ENCODE results near the gene AJAP1. TPM values are rescaled to one million over a fixed set of nuclear protein-coding genes. Genes with fewer than 3 reads are reported as not detected.

AJAP1 gene
- polyA plus RNA-seq, 1 of the 3 experiments (the other 2 are of a cell fraction), result not detected

DNA sequence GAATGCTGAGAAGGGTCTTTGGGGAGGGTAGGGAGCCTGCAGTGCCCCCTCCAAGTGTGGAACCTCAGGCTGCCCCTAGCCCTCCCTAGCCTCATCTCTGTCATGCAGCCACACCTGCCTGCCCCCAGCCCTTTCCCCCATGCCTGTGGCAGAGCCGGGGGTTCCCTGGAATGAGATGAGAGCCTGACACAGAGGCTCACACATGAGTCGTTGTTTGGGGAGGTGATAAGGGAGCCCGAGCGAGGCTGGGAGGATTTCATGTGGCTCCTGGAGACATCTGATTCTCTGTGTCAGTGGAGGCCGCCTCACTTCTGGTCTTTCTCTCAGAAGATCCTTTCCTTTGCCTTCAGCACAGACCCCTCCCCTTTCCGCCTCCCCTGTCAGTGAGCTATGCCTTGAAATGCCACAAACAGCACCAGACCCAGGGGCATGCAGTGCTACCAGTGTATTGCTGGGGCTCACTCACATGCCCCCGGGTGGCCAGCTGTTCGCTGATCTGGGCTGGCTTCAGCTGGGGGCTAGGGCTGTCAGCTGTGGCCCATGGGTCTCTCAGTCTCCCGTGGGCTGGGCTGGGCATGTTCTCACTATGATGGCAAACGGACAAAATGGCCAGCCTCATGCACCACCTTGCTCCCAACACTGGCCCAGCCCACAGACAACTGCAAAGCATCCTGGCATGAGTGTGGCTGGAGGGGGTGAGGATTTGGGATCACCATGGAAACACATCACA lies 102.6 kb downstream of the AJAP1 start:
- Histone ChIP-seq H3K79me2 (ENCODE audit: insufficient read depth) (no peaks in the 10 kb centered on the region), H3F3A (replicated peaks; ENCODE audit: insufficient read depth) (no peaks in the 10 kb centered on the region), H3K27me3 (ENCODE audit: insufficient read depth) (no peaks in the 10 kb centered on the region), H3K9me2 (no peaks in the 10 kb centered on the region), H3K9ac (no peak overlapping the region), H3K9me3 (no peaks in the 10 kb centered on the region), H3K4me3 (ENCODE audit: low read depth in 2 of 2, low read length in 1 of 2) (no peak overlapping the region), H4K20me1 (ENCODE audit: insufficient read depth) (no peaks in the 10 kb centered on the region), H3K4me2 (no peak overlapping the region), H3K27ac (ENCODE audit: low read depth in 2 of 2, low read length in 1 of 2) (no peak overlapping the region), H3K4me1 (ENCODE audit: control insufficient read depth in 1 of 2, insufficient read depth in 2 of 2, low read depth in 1 of 2, low read length in 1 of 2) (no peaks in the 10 kb centered on the region; a peak in 1 of 4 replicates), H2AFZ (ENCODE audit: low read depth) (no peak overlapping the region), H3K36me3 (replicated peaks in 1 of 2; ENCODE audit: control insufficient read depth in 1 of 2, insufficient read depth in 2 of 2, low read length in 1 of 2) (no peaks in the 10 kb centered on the region)
- CTCF ChIA-PET, result no interaction called here
- TF ChIP-seq EP300 (IDR thresholded peaks at IDR 0.05; ENCODE audit: borderline replicate concordance in 1 of 2, low read depth in 1 of 2, low read length in 1 of 2), result no peak
- TF ChIP-seq TEAD4 (IDR thresholded peaks at IDR 0.05; ENCODE audit: borderline replicate concordance, insufficient read depth), result no peak
- no peak for TF ChIP-seq POLR2AphosphoS5 (IDR thresholded peaks at IDR 0.05; ENCODE audit: low read depth, low read length)
- TF ChIP-seq RFX5 (IDR thresholded peaks at IDR 0.05; ENCODE audit: low read length), result no peak
- POLR2A ChIA-PET, result no interaction called here
- 48% methylated on average over 7 of the region's 10 CpGs for WGBS (ENCODE audit: low lambda C conversion rate)
- no peak for DNase-seq

DNA sequence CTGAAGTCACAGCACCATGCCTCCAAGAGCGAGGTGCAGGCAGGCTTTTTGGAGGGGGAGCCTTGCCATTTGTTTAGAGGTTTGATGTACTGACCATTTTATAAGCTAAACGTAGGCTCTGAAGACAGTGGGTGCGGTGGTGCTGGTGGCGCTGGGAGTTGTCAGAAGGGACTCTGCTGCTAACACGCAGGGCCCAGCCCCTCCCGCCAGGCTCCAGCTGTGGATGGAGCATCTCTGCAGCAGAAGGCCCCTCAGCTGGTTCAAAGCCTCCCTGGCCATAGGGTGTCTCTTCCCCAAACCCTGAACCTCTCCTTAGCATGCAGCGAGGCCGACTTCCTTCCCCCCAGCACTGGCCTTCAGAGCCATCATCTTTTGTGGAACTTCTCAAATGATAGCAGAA lies 105.3 kb downstream of the AJAP1 start:
- no peak overlapping the region for H3K9ac ChIP-seq
- H3K79me2 ChIP-seq (ENCODE audit: insufficient read depth), result no peaks in the 10 kb centered on the region
- no peak overlapping the region for H3K4me3 ChIP-seq (ENCODE audit: low read depth in 2 of 2, low read length in 1 of 2)
- H3K9me3 ChIP-seq, result no peaks in the 10 kb centered on the region
- no peak for DNase-seq
- no peak overlapping the region for H2AFZ ChIP-seq (ENCODE audit: low read depth)
- POLR2A ChIA-PET, result no interaction called here
- H3K4me2 ChIP-seq, result no peak overlapping the region
- H3F3A ChIP-seq (replicated peaks; ENCODE audit: insufficient read depth), result no peaks in the 10 kb centered on the region
- no peaks in the 10 kb centered on the region; a peak in 1 of 4 replicates for H3K4me1 ChIP-seq (ENCODE audit: control insufficient read depth in 1 of 2, insufficient read depth in 2 of 2, low read depth in 1 of 2, low read length in 1 of 2)
- CTCF ChIA-PET, result interaction anchor here (0.7 to 1.6 kb wide), 3 partner anchors 9 to 59 kb away, joined by 3 to 4 read pairs (median 3); no protein-coding TSS in a partner anchor
- H3K27me3 ChIP-seq (ENCODE audit: insufficient read depth), result no peaks in the 10 kb centered on the region
- no peak overlapping the region for H3K27ac ChIP-seq (ENCODE audit: low read depth in 2 of 2, low read length in 1 of 2)
- no peaks in the 10 kb centered on the region for H3K36me3 ChIP-seq (replicated peaks in 1 of 2; ENCODE audit: control insufficient read depth in 1 of 2, insufficient read depth in 2 of 2, low read length in 1 of 2)
- WGBS (ENCODE audit: low lambda C conversion rate), result 60% methylated on average over 6 of the region's 8 CpGs
- H3K9me2 ChIP-seq, result no peaks in the 10 kb centered on the region
- no peaks in the 10 kb centered on the region for H4K20me1 ChIP-seq (ENCODE audit: insufficient read depth)
- TF ChIP-seq RFX5 (IDR thresholded peaks at IDR 0.05; ENCODE audit: low read length) (no peak), FOXM1 (IDR thresholded peaks at IDR 0.05; ENCODE audit: low read depth) (no peak), TCF12 (IDR thresholded peaks at IDR 0.05) (no peak), CHD2 (IDR thresholded peaks at IDR 0.05; ENCODE audit: low read length, partially characterized antibody) (no peak), ELF1 (IDR thresholded peaks at IDR 0.05) (no peak), MXI1 (IDR thresholded peaks at IDR 0.05; ENCODE audit: low read depth, low read length) (no peak), GABPA (IDR thresholded peaks at IDR 0.05; ENCODE audit: low read depth) (no peak), TAF1 (IDR thresholded peaks at IDR 0.05; ENCODE audit: borderline replicate concordance, low read depth, low read length) (no peak), SIN3A (IDR thresholded peaks at IDR 0.05; ENCODE audit: borderline replicate concordance, low read depth, low read length) (no peak)
- TF ChIP-seq, protein P1, sequence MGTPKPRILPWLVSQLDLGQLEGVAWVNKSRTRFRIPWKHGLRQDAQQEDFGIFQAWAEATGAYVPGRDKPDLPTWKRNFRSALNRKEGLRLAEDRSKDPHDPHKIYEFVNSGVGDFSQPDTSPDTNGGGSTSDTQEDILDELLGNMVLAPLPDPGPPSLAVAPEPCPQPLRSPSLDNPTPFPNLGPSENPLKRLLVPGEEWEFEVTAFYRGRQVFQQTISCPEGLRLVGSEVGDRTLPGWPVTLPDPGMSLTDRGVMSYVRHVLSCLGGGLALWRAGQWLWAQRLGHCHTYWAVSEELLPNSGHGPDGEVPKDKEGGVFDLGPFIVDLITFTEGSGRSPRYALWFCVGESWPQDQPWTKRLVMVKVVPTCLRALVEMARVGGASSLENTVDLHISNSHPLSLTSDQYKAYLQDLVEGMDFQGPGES (IDR thresholded peaks at IDR 0.05; ENCODE audit: low read depth, low read length), result no peak
- TF ChIP-seq, protein P2, sequence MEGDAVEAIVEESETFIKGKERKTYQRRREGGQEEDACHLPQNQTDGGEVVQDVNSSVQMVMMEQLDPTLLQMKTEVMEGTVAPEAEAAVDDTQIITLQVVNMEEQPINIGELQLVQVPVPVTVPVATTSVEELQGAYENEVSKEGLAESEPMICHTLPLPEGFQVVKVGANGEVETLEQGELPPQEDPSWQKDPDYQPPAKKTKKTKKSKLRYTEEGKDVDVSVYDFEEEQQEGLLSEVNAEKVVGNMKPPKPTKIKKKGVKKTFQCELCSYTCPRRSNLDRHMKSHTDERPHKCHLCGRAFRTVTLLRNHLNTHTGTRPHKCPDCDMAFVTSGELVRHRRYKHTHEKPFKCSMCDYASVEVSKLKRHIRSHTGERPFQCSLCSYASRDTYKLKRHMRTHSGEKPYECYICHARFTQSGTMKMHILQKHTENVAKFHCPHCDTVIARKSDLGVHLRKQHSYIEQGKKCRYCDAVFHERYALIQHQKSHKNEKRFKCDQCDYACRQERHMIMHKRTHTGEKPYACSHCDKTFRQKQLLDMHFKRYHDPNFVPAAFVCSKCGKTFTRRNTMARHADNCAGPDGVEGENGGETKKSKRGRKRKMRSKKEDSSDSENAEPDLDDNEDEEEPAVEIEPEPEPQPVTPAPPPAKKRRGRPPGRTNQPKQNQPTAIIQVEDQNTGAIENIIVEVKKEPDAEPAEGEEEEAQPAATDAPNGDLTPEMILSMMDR (IDR thresholded peaks at IDR 0.05), result no peak
- TF ChIP-seq, protein P3, sequence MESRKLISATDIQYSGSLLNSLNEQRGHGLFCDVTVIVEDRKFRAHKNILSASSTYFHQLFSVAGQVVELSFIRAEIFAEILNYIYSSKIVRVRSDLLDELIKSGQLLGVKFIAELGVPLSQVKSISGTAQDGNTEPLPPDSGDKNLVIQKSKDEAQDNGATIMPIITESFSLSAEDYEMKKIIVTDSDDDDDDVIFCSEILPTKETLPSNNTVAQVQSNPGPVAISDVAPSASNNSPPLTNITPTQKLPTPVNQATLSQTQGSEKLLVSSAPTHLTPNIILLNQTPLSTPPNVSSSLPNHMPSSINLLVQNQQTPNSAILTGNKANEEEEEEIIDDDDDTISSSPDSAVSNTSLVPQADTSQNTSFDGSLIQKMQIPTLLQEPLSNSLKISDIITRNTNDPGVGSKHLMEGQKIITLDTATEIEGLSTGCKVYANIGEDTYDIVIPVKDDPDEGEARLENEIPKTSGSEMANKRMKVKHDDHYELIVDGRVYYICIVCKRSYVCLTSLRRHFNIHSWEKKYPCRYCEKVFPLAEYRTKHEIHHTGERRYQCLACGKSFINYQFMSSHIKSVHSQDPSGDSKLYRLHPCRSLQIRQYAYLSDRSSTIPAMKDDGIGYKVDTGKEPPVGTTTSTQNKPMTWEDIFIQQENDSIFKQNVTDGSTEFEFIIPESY (IDR thresholded peaks at IDR 0.05; ENCODE audit: borderline replicate concordance, low read depth), result no peak
- TF ChIP-seq, protein P4, sequence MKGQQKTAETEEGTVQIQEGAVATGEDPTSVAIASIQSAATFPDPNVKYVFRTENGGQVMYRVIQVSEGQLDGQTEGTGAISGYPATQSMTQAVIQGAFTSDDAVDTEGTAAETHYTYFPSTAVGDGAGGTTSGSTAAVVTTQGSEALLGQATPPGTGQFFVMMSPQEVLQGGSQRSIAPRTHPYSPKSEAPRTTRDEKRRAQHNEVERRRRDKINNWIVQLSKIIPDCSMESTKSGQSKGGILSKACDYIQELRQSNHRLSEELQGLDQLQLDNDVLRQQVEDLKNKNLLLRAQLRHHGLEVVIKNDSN (IDR thresholded peaks at IDR 0.05; ENCODE audit: borderline replicate concordance, low read depth), result no peak
- TF ChIP-seq, protein P5, sequence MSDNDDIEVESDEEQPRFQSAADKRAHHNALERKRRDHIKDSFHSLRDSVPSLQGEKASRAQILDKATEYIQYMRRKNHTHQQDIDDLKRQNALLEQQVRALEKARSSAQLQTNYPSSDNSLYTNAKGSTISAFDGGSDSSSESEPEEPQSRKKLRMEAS (IDR thresholded peaks at IDR 0.05; ENCODE audit: low read depth), result no peak

All from SK-N-SH (cell line).